Kidney tubule cell (primary cell): Measurements from ENCODE around the gene TENM4.

Experiments
- DNase-seq: peaks from one replicate; pipeline ENCODE4 v3.0.0-alpha.2; 2018; ENCODE audit warnings: low spot score

The TENM4 gene

GRCh38 chr11:78935398-78936068, 505.3 kb downstream of the TENM4 start:
- no peak for DNase-seq

DNA sequence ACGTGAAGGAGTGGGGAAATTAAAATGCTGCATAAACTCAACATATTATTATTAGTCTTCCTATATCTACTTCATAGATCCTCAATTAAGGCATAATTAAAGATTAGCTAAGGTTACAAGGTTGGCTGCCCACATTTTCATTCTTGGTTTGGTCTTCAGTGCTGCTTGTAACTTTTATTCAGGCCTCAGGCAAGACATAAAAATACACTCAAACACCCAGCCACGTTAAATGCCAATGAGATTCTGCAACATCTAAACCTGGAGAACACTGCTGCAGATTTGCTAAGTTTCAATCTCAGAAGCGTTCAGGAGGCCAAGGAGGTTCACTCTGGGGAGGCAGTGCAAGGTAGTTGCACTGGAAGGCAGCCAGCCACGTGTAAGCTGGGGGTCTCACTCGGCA, 507.5 kb downstream of the TENM4 start:
- no peak for DNase-seq

- DNase-seq = no peak
Measured at GRCh38 chr11:78932757-78933156, 508.1 kb downstream of the TENM4 start.

- no peak for DNase-seq
Measured at GRCh38 chr11:78931891-78932290, 508.9 kb downstream of the TENM4 start.

DNA sequence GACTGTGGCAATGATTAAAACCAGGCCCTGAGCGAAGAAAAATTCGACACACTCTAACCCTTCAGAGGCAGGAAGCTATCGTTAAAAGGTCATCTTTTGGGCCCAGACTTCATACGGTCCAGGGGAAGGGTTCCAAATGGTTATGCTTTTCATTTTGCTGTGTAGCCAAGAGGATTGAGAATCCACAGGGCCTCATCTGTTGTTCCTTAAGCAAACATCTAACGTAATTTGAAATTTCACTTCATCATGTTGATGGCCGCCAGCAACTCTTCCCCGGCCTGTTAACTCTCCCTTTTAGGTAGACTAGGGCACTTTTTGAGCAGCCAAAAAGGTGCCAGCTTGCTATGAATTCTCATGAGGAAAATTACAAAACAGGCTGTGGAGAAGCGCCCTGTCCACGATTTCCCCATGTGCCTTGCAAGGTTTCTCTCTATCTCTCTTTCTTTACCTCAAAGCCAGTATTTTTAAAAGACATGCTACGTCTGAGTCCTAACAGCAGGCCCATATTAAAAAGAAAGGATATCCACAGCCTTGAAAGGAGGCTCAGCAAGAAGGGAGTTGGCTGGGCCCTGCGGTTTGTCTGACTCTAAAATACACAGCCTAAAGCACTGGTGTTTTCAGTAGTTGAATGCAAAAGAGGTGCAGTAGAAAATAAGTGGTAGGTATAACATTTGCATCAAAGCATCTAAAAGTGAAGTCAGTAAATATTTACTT, 509.9 kb downstream of the TENM4 start:
- no peak for DNase-seq

- DNase-seq = no peak
Measured at GRCh38 chr11:78929906-78930220, 511.0 kb downstream of the TENM4 start.

- DNase-seq = no peak
Measured at GRCh38 chr11:78929207-78929905, 511.5 kb downstream of the TENM4 start.

DNA sequence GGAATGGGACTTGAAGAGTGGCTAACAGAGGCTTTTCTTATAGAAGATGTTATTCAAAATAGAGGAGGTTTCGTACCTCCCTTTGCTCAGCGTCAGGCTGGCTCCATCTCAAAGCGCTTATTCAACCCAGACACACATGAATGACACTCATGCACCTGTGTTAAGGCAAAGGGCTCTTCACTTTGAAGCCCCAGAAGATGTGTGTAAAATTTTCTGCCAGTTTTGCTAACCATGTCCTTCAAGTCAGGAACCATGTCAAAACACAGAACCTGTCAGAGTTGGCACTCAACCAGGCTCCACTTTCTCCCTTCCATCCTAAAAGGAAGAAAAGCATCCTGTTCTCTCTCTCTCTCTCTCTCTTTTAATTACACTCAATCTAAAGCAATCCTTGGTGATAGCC, 513.3 kb downstream of the TENM4 start:
- no peak for DNase-seq

- DNase-seq = no peak
Measured at GRCh38 chr11:78926633-78927338, 514.0 kb downstream of the TENM4 start.

- DNase-seq = no peak
Measured at GRCh38 chr11:78925387-78925786, 515.4 kb downstream of the TENM4 start.

- no peak for DNase-seq
Measured at GRCh38 chr11:78922859-78923625, 517.8 kb downstream of the TENM4 start.

DNA sequence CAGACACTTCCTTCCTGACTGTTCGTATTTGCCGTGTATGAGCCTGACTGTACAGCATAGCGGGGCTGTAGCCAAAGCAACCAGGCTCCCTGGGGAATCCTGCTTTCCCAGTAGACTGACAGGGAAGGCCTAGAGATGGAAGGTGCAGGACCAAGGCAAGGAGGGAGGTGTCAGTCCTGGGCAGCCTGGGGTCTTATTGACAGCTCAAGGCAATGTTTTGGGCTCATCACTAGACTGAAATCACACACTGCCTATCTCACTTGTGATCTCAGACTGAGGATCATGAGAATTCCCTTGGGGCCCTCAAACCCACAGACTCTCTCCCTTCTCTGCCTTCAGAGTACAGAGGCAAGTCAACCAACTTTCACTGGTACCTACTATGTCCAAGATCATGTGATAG, 519.3 kb downstream of the TENM4 start:
- no peak for DNase-seq

- no peak for DNase-seq
Measured at GRCh38 chr11:78920329-78920728, 520.5 kb downstream of the TENM4 start.

- no peak for DNase-seq
Measured at GRCh38 chr11:78916759-78917158, 524.1 kb downstream of the TENM4 start.

GRCh38 chr11:78914503-78914902, 526.3 kb downstream of the TENM4 start:
- DNase-seq = no peak

DNA sequence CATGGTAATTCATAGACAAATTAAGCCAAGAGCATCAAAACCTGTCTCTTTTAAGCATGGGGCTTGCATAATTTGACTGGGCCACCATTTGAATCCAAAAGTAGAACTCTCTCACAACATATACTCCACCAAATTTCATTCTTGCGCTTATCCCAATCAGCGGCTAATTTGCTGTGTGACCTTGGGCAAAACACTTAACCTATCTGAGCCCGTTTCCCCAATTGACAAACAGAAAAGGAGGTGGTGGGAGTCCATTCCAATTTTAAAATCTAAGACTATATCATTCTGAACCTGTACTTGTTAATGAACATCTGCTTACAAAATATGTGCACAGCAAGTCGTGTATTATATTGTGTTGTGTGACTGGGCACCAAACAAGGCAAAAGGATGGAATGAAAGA, 528.1 kb downstream of the TENM4 start:
- no peak for DNase-seq

DNA sequence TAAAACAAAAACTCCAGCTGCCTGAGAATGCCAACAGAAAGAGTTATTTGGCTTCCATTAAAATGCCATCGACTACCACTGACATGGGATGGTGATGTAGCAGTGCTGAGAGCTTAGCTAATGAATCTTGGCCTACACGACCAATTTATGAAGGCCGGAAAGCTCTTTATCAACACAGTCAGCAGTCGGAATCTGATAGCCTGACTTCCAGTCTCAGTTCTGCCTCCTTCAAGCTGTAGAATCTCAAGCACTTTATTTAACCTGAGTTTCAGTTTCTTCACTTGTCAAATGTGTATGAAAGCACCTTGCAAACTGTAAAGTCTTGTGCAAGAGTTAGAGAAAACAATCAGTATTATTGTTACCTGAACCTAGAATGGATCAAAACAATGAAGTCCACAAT, 530.5 kb downstream of the TENM4 start:
- no peak for DNase-seq

DNA sequence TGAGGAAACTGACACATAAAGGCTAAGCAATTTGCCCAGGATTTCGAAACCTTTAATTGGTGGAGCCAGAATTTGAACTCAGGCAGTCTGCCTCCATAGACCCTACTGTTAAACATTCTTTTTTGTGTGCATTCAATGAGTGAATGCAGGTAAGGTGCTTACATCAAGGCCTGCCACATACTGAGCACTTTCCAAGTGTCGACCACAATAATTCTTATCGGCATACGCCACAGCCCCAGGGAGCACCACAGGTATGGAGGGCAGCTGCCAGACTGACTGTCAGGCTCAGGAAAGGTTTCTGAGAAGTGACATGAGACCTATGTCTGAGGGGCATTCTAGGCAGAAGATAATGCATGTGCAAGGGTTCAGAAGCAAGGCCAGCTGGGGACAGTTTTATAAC, 531.4 kb downstream of the TENM4 start:
- no peak for DNase-seq

- peak; percentile 58 for DNase-seq
Measured at GRCh38 chr11:78907636-78908035, 533.2 kb downstream of the TENM4 start.

GRCh38 chr11:78906566-78906965, 534.3 kb downstream of the TENM4 start:
- DNase-seq = no peak

DNA sequence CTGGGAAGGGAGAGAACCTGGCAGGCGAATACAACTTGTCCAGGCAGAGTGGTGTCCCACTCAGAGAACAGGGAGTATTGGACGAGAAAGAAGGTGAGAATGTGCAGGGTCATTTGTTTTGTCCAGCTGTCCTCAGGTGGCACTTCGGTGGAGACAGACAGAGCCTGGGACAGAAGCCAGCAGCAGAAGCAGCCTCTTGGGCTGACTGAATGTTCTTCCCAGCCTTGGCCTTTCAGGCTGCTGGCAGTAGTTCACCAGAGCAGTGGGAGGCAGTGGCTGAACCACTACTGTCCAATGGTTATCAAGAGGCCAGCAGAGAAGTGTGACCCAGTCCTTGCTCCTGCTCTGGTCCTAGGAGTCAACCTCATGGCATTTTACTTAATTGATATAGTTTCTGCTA, 535.1 kb downstream of the TENM4 start:
- DNase-seq = no peak
